Measurements from ENCODE around the gene FRMD4A.

- TF ChIP-seq TAF1 (IDR thresholded peaks at IDR 0.05; ENCODE audit: low read depth, low read length) = no peak
- TF ChIP-seq POLR2A (IDR thresholded peaks at IDR 0.05; ENCODE audit: low read depth, low read length) = no peak
- no peak for TF ChIP-seq PAX5 (IDR thresholded peaks at IDR 0.05; ENCODE audit: insufficient read depth, low read length, severe bottlenecking)
- no peak for TF ChIP-seq POLR2AphosphoS5 (IDR thresholded peaks at IDR 0.05; ENCODE audit: low read depth, low read length)
- no peak for TF ChIP-seq SPI1 (IDR thresholded peaks at IDR 0.05; ENCODE audit: low read depth, low read length)
- no peak for TF ChIP-seq POU2F2 (IDR thresholded peaks at IDR 0.05; ENCODE audit: low read depth, low read length)
Measured at GRCh38 chr10:13608246-13608853, 722.4 kb downstream of the FRMD4A start.
